GM12878 (cell line): ENCODE results near the gene SS18. TPM values are rescaled to one million over a fixed set of nuclear protein-coding genes. Genes with fewer than 3 reads are reported as not detected.

ENCODE experiments used
- ATAC-seq: fragments of 200-7000 bp; cut with Tn5 transposase; 3 replicates; pipeline ENCODE4 v1.9.1; 2020; ENCODE audit warnings: mild to moderate bottlenecking, moderate library complexity
- BruUV-seq: library from RNA; stranded (reverse); fragments of 400-500 nt; replicated peaks from 2 replicates; lab custom pipeline; 2021; lab: Mats Ljungman, UMichigan
- CTCF ChIA-PET: fragments of 300-600 bp; sonication (Branson Sonifier 250); formaldehyde crosslinking; extraction: SDS; loops from one replicate; lab custom pipeline; 2021; ENCODE audit warnings: inconsistent platforms; lab: Yijun Ruan, JAX
- POLR2A ChIA-PET: fragments of 350-600 bp; formaldehyde crosslinking; extraction: SDS; loops from one replicate; lab custom pipeline; 2021; ENCODE audit warnings: inconsistent platforms; lab: Charles Lee
- RAD21 ChIA-PET: fragments of 300-600 bp; sonication (Branson Sonifier 250); formaldehyde crosslinking; loops from one replicate; lab custom pipeline; 2023; ENCODE audit warnings: antibody characterized with exemption; ENCODE audit not compliant: unreplicated experiment; lab: Charles Lee
- SMC1A ChIA-PET: fragments of 300-600 bp; sonication (Branson Sonifier 250); formaldehyde crosslinking; loops from one replicate; lab custom pipeline; 2023; ENCODE audit not compliant: unreplicated experiment, uncharacterized antibody; lab: Charles Lee
- DNase-seq: peaks from one replicate; pipeline ENCODE4 v3.0.0-alpha.2; 2011; ENCODE audit warnings: low read depth, low spot score
- FAIRE-seq: peaks from 3 replicates; lab custom pipeline; 2011; peaks lifted over from hg19 to GRCh38; lab: Jason Lieb, UNC
- H2AFZ ChIP-seq: 2 replicates; pipeline ENCODE4 v1.6.0; 2011; ENCODE audit warnings: low read depth, low read length, control low read depth; ENCODE audit not compliant: control insufficient read depth
- H3K27ac ChIP-seq: 2 replicates; pipeline ENCODE4 v1.5.1; 2011; ENCODE audit warnings: control low read depth; ENCODE audit not compliant: control insufficient read depth, insufficient read depth
- H3K27me3 ChIP-seq, 2 experiments: replicated peaks in 1 of 2; 2 replicates each; pipeline versions ENCODE4 v1.6.0 to v1.6.1; 2011; ENCODE audit warnings: low read length in 1 of 2; ENCODE audit not compliant: control insufficient read depth in 2 of 2, insufficient read depth in 2 of 2
- H3K36me3 ChIP-seq, 2 experiments: 2 replicates each; pipeline ENCODE4 v1.5.1; 2011; ENCODE audit warnings: low read length in 1 of 2; ENCODE audit not compliant: control insufficient read depth in 2 of 2, insufficient read depth in 2 of 2
- H3K4me1 ChIP-seq: 2 replicates; pipeline ENCODE4 v1.6.1; 2011; ENCODE audit warnings: mild to moderate bottlenecking, low read length, moderate library complexity, mixed read lengths; ENCODE audit not compliant: control insufficient read depth, insufficient read depth
- H3K4me2 ChIP-seq: 2 replicates; pipeline ENCODE4 v1.6.0; 2011; ENCODE audit warnings: control low read depth; ENCODE audit not compliant: control insufficient read depth, insufficient read depth
- H3K4me3 ChIP-seq: fragments of 200-600 bp; sonication (generic); 2 replicates; pipeline ENCODE4 v1.5.1; 2016
- H3K79me2 ChIP-seq: 2 replicates; pipeline ENCODE4 v1.6.0; 2011; ENCODE audit warnings: low read length; ENCODE audit not compliant: control insufficient read depth, insufficient read depth
- H3K9ac ChIP-seq: 2 replicates; pipeline ENCODE4 v1.8.0; 2011; ENCODE audit warnings: low read length, control low read depth, mixed read lengths; ENCODE audit not compliant: control insufficient read depth, insufficient read depth
- H3K9me3 ChIP-seq: replicated peaks from 3 replicates; pipeline ENCODE4 v1.5.1; 2011; ENCODE audit warnings: mild to moderate bottlenecking, low read length; ENCODE audit not compliant: control insufficient read depth, insufficient read depth
- H4K20me1 ChIP-seq: 2 replicates; pipeline ENCODE4 v1.6.0; 2011; ENCODE audit not compliant: control insufficient read depth, insufficient read depth
- ASH2L ChIP-seq: fragments of 300-600, 200-600 bp; sonication (generic); IDR thresholded peaks from 2 replicates; pipeline ENCODE4 v1.6.1; 2017; ENCODE audit warnings: low read depth, mild to moderate bottlenecking, borderline replicate concordance
- CEBPB ChIP-seq, 2 experiments: fragments of 150-350 bp in 1 of 2; IDR thresholded peaks; 2 replicates each; pipeline ENCODE4 v1.6.1; 2012 to 2014; ENCODE audit warnings: low read depth in 2 of 2, low read length in 2 of 2, borderline replicate concordance in 1 of 2, inconsistent platforms in 1 of 2
- CHD2 ChIP-seq: IDR thresholded peaks from 2 replicates; pipeline ENCODE4 v1.6.1; 2011; ENCODE audit warnings: low read depth, low read length, improper control_type of control experiment, borderline replicate concordance
- GABPA ChIP-seq: IDR thresholded peaks from 2 replicates; pipeline ENCODE4 v1.6.1; 2014; ENCODE audit warnings: antibody characterized with exemption, low read depth, mild to moderate bottlenecking, inconsistent platforms
- KAT2A ChIP-seq: conservative IDR thresholded peaks from 2 replicates; pipeline ENCODE4 v1.6.1; 2011; ENCODE audit warnings: low read depth, low read length; ENCODE audit not compliant: control insufficient read depth
- MYB ChIP-seq: fragments of 150-350 bp; IDR thresholded peaks from 2 replicates; pipeline ENCODE4 v1.6.1; 2014; ENCODE audit warnings: mild to moderate bottlenecking, low read depth, low read length, borderline replicate concordance
- RB1 ChIP-seq: fragments of 450-650 bp; formaldehyde crosslinking; IDR thresholded peaks from 2 replicates; pipeline ENCODE4 v1.6.1; 2017; ENCODE audit warnings: mild to moderate bottlenecking, borderline replicate concordance
- RUNX3 ChIP-seq: IDR thresholded peaks from 2 replicates; pipeline ENCODE4 v1.6.1; 2012; ENCODE audit warnings: low read length, inconsistent platforms
- SPI1 ChIP-seq: IDR thresholded peaks from 2 replicates; pipeline ENCODE4 v1.6.1; 2011; ENCODE audit warnings: low read depth, mild to moderate bottlenecking, low read length, moderate library complexity, borderline replicate concordance; ENCODE audit not compliant: insufficient read depth
- TARDBP ChIP-seq: IDR thresholded peaks from 2 replicates; pipeline ENCODE4 v1.6.1; 2016; ENCODE audit warnings: borderline replicate concordance
- ZNF24 ChIP-seq: fragments of 450-650 bp; IDR thresholded peaks from 2 replicates; pipeline ENCODE4 v1.6.1; 2017; ENCODE audit warnings: antibody characterized with exemption, mild to moderate bottlenecking
- WGBS: methylation state at CpG from one replicate; pipeline ENCODE4 v1.1.6; 2016; ENCODE audit warnings: low lambda C conversion rate; ENCODE audit not compliant: insufficient replicate concordance, insufficient coverage; ENCODE audit errors: missing lambda C conversion rate; 5-methylcytosine and 5-hydroxymethylcytosine counted together
- in situ Hi-C: fragments of 300-500 bp; cut with MboI; formaldehyde crosslinking; loops from 9 replicates; pipeline ENCODE4 v1.14.3; 2018; ENCODE audit warnings: mixed read lengths
- intact Hi-C: fragments of 100-400 bp; cut with micrococcal nuclease; formaldehyde crosslinking; loops from one replicate; pipeline ENCODE4 v1.14.2; 2022; ENCODE audit not compliant: unreplicated experiment
- polyA plus RNA-seq, 11 experiments: library from polyadenylated mRNA; depleted of rRNA in 4 of 11; unstranded in 6 of 11; stranded (reverse) in 5 of 11; fragments of >200 nt; fragmentation: Nextera tagmentation in 4 of 11; fragmentation: Illumina TruSeq in 1 of 11; extraction: Ambion mirVana in 4 of 11; extraction: Trizol in 1 of 11; gene quantifications; 1 replicate in 1 of 11; 2 replicates in 10 of 11; pipeline versions ENCODE4 v1.2.1 to v1.2.3, GENCODE V29; 2011 to 2016; ENCODE audit warnings: inconsistent platforms in 2 of 11, missing spikeins in 2 of 11, low read depth in 1 of 11
- total RNA-seq, 4 experiments: library from RNA; depleted of rRNA in 3 of 4; stranded (reverse); fragments of >200 nt in 3 of 4; fragmentation: Illumina TruSeq in 1 of 4; extraction: Trizol in 1 of 4; gene quantifications; 2 replicates each; pipeline versions ENCODE4 v1.2.1 to v1.2.3, GENCODE V29; 2013 to 2021
- TF ChIP-seq, protein P1 (sequence below): fragments of 450-650 bp; IDR thresholded peaks from 2 replicates; pipeline ENCODE4 v1.6.1; 2017; ENCODE audit warnings: borderline replicate concordance
- TF ChIP-seq, protein P2 (sequence below): fragments of 450-650 bp; IDR thresholded peaks from 2 replicates; pipeline ENCODE4 v1.6.1; 2017; ENCODE audit warnings: mild to moderate bottlenecking, moderate library complexity
- TF ChIP-seq, protein P3 (sequence below): IDR thresholded peaks from 2 replicates; pipeline ENCODE4 v1.6.1; 2012; ENCODE audit warnings: low read depth, low read length, improper control_type of control experiment

The SS18 gene
- total and polyA plus RNA-seq, 10 of the 15 experiments (the other 5 are each of a cell fraction or from before 2014, with no cell fraction given), result 16.6 to 153 (median 81.8) TPM

DNA sequence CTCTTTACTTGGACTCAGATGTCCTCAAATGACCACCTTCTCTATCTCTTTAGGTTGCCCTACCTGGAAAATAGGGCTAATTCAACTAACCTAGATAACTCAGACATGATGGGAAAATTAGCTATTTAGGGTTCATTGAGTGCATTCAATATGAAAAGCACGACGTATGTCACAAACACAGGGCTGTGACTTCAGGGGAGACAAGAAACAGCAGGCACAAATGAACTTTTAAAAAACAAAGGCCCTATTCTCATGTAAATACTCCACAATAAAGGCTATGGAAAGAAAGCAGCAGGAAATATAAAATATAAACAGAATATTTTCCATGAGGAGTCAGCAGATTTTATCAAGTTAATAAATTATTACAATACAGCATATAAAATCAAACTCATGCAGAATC, 97.8 kb downstream of the SS18 start:
- WGBS, result 100% methylated on average over 2 of the region's 2 CpGs
- H3K79me2 ChIP-seq, result no peaks in the 10 kb centered on the region
- CTCF ChIA-PET, result no interaction called here
- H3K4me3 ChIP-seq, result no peak overlapping the region
- ATAC-seq, result no peak
- in situ Hi-C loops (no loop called here), intact Hi-C loops (no loop called here)
- RAD21 ChIA-PET, result interaction anchor here (0.7 kb wide), 1 partner anchor 805 kb away, joined by 4 read pairs; no protein-coding TSS in a partner anchor
- FAIRE-seq, result no peak
- H3K27me3 ChIP-seq, result no peaks in the 10 kb centered on the region
- H3K27ac ChIP-seq, result no peak overlapping the region
- no peaks in the 10 kb centered on the region for H3K36me3 ChIP-seq
- no peaks in the 10 kb centered on the region for H3K4me1 ChIP-seq
- no TSS peak for BruUV-seq
- H3K4me2 ChIP-seq, result no peak overlapping the region
- DNase-seq, result no peak
- POLR2A ChIA-PET, result no interaction called here
- H4K20me1 ChIP-seq, result no peaks in the 10 kb centered on the region
- H3K9me3 ChIP-seq, result no peaks in the 10 kb centered on the region
- SMC1A ChIA-PET, result interaction anchor here (0.9 kb wide), 1 partner anchor 76 kb away, joined by 5 read pairs; no protein-coding TSS in a partner anchor
- H3K9ac ChIP-seq, result no peak overlapping the region
- TF ChIP-seq CEBPB (IDR thresholded peaks at IDR 0.05; ENCODE audit: borderline replicate concordance in 1 of 2, low read depth in 2 of 2, low read length in 2 of 2), result no peak
- TF ChIP-seq ZNF24, result no peak
- no peak for TF ChIP-seq ASH2L
- TF ChIP-seq RB1, result no peak
- TF ChIP-seq, protein P1, sequence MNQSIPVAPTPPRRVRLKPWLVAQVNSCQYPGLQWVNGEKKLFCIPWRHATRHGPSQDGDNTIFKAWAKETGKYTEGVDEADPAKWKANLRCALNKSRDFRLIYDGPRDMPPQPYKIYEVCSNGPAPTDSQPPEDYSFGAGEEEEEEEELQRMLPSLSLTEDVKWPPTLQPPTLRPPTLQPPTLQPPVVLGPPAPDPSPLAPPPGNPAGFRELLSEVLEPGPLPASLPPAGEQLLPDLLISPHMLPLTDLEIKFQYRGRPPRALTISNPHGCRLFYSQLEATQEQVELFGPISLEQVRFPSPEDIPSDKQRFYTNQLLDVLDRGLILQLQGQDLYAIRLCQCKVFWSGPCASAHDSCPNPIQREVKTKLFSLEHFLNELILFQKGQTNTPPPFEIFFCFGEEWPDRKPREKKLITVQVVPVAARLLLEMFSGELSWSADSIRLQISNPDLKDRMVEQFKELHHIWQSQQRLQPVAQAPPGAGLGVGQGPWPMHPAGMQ, result no peak
- TF ChIP-seq TARDBP, result no peak
- TF ChIP-seq KAT2A, result no peak
- TF ChIP-seq, protein P2, sequence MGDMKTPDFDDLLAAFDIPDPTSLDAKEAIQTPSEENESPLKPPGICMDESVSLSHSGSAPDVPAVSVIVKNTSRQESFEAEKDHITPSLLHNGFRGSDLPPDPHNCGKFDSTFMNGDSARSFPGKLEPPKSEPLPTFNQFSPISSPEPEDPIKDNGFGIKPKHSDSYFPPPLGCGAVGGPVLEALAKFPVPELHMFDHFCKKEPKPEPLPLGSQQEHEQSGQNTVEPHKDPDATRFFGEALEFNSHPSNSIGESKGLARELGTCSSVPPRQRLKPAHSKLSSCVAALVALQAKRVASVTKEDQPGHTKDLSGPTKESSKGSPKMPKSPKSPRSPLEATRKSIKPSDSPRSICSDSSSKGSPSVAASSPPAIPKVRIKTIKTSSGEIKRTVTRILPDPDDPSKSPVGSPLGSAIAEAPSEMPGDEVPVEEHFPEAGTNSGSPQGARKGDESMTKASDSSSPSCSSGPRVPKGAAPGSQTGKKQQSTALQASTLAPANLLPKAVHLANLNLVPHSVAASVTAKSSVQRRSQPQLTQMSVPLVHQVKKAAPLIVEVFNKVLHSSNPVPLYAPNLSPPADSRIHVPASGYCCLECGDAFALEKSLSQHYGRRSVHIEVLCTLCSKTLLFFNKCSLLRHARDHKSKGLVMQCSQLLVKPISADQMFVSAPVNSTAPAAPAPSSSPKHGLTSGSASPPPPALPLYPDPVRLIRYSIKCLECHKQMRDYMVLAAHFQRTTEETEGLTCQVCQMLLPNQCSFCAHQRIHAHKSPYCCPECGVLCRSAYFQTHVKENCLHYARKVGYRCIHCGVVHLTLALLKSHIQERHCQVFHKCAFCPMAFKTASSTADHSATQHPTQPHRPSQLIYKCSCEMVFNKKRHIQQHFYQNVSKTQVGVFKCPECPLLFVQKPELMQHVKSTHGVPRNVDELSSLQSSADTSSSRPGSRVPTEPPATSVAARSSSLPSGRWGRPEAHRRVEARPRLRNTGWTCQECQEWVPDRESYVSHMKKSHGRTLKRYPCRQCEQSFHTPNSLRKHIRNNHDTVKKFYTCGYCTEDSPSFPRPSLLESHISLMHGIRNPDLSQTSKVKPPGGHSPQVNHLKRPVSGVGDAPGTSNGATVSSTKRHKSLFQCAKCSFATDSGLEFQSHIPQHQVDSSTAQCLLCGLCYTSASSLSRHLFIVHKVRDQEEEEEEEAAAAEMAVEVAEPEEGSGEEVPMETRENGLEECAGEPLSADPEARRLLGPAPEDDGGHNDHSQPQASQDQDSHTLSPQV, result no peak
- TF ChIP-seq GABPA, result no peak
- TF ChIP-seq RUNX3, result no peak
- TF ChIP-seq CHD2, result no peak
- TF ChIP-seq MYB, result no peak
- TF ChIP-seq, protein P3, sequence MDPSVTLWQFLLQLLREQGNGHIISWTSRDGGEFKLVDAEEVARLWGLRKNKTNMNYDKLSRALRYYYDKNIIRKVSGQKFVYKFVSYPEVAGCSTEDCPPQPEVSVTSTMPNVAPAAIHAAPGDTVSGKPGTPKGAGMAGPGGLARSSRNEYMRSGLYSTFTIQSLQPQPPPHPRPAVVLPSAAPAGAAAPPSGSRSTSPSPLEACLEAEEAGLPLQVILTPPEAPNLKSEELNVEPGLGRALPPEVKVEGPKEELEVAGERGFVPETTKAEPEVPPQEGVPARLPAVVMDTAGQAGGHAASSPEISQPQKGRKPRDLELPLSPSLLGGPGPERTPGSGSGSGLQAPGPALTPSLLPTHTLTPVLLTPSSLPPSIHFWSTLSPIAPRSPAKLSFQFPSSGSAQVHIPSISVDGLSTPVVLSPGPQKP, result no peak
- no peak for TF ChIP-seq SPI1
- no peak overlapping the region for H2AFZ ChIP-seq
